ENCODE results near the gene PIEZO1.

DNA sequence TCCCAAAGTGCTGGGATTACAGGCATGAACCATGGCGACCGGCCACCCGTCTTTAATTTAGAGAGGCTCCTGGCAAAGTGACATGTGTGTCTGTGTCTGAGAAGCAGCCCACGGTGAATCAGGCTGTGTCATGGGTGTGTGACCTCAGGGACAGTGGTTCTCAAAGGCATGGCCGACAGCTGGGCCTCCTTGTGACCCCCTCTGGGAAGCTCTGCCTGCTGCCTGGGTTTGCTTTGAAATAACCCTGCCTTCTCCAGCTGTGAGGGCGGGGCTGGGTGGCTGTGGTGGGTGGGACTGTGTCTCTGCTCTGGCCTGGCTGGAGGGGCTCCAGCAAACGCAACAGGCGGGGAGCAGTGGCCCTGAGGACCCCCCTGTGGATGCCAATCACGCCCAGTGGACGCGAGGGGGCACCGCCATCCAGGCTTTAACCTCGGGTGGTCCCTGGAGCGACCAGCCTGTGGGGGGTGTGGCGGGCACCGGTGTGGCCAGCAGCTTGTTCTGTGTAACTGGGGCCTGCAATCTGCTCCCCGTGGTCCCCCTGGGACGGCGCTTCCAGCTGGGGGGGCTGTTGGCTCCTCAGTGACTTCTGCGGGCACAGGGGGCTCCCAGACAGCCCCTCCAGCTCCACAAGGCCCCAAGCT, 35.5 kb upstream of the PIEZO1 start:
- TF ChIP-seq, protein P1, sequence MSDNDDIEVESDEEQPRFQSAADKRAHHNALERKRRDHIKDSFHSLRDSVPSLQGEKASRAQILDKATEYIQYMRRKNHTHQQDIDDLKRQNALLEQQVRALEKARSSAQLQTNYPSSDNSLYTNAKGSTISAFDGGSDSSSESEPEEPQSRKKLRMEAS (IDR thresholded peaks at IDR 0.05; ENCODE audit: low read depth) = no peak
- TF ChIP-seq, protein P2, sequence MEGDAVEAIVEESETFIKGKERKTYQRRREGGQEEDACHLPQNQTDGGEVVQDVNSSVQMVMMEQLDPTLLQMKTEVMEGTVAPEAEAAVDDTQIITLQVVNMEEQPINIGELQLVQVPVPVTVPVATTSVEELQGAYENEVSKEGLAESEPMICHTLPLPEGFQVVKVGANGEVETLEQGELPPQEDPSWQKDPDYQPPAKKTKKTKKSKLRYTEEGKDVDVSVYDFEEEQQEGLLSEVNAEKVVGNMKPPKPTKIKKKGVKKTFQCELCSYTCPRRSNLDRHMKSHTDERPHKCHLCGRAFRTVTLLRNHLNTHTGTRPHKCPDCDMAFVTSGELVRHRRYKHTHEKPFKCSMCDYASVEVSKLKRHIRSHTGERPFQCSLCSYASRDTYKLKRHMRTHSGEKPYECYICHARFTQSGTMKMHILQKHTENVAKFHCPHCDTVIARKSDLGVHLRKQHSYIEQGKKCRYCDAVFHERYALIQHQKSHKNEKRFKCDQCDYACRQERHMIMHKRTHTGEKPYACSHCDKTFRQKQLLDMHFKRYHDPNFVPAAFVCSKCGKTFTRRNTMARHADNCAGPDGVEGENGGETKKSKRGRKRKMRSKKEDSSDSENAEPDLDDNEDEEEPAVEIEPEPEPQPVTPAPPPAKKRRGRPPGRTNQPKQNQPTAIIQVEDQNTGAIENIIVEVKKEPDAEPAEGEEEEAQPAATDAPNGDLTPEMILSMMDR (IDR thresholded peaks at IDR 0.05) = no peak
- TF ChIP-seq, protein P3, sequence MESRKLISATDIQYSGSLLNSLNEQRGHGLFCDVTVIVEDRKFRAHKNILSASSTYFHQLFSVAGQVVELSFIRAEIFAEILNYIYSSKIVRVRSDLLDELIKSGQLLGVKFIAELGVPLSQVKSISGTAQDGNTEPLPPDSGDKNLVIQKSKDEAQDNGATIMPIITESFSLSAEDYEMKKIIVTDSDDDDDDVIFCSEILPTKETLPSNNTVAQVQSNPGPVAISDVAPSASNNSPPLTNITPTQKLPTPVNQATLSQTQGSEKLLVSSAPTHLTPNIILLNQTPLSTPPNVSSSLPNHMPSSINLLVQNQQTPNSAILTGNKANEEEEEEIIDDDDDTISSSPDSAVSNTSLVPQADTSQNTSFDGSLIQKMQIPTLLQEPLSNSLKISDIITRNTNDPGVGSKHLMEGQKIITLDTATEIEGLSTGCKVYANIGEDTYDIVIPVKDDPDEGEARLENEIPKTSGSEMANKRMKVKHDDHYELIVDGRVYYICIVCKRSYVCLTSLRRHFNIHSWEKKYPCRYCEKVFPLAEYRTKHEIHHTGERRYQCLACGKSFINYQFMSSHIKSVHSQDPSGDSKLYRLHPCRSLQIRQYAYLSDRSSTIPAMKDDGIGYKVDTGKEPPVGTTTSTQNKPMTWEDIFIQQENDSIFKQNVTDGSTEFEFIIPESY (IDR thresholded peaks at IDR 0.05; ENCODE audit: borderline replicate concordance, low read depth) = no peak
- TF ChIP-seq TAF1 (IDR thresholded peaks at IDR 0.05; ENCODE audit: borderline replicate concordance, low read depth, low read length) = no peak
- TF ChIP-seq GABPA (IDR thresholded peaks at IDR 0.05; ENCODE audit: low read depth) = no peak
- TF ChIP-seq, protein P4, sequence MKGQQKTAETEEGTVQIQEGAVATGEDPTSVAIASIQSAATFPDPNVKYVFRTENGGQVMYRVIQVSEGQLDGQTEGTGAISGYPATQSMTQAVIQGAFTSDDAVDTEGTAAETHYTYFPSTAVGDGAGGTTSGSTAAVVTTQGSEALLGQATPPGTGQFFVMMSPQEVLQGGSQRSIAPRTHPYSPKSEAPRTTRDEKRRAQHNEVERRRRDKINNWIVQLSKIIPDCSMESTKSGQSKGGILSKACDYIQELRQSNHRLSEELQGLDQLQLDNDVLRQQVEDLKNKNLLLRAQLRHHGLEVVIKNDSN (IDR thresholded peaks at IDR 0.05; ENCODE audit: borderline replicate concordance, low read depth) = no peak
- TF ChIP-seq, protein P5, sequence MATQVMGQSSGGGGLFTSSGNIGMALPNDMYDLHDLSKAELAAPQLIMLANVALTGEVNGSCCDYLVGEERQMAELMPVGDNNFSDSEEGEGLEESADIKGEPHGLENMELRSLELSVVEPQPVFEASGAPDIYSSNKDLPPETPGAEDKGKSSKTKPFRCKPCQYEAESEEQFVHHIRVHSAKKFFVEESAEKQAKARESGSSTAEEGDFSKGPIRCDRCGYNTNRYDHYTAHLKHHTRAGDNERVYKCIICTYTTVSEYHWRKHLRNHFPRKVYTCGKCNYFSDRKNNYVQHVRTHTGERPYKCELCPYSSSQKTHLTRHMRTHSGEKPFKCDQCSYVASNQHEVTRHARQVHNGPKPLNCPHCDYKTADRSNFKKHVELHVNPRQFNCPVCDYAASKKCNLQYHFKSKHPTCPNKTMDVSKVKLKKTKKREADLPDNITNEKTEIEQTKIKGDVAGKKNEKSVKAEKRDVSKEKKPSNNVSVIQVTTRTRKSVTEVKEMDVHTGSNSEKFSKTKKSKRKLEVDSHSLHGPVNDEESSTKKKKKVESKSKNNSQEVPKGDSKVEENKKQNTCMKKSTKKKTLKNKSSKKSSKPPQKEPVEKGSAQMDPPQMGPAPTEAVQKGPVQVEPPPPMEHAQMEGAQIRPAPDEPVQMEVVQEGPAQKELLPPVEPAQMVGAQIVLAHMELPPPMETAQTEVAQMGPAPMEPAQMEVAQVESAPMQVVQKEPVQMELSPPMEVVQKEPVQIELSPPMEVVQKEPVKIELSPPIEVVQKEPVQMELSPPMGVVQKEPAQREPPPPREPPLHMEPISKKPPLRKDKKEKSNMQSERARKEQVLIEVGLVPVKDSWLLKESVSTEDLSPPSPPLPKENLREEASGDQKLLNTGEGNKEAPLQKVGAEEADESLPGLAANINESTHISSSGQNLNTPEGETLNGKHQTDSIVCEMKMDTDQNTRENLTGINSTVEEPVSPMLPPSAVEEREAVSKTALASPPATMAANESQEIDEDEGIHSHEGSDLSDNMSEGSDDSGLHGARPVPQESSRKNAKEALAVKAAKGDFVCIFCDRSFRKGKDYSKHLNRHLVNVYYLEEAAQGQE (IDR thresholded peaks at IDR 0.05; ENCODE audit: low read depth, low read length) = no peak
- no peak for TF ChIP-seq RXRA (IDR thresholded peaks at IDR 0.05; ENCODE audit: borderline replicate concordance, low read depth)
- TF ChIP-seq, protein P6, sequence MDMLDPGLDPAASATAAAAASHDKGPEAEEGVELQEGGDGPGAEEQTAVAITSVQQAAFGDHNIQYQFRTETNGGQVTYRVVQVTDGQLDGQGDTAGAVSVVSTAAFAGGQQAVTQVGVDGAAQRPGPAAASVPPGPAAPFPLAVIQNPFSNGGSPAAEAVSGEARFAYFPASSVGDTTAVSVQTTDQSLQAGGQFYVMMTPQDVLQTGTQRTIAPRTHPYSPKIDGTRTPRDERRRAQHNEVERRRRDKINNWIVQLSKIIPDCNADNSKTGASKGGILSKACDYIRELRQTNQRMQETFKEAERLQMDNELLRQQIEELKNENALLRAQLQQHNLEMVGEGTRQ (IDR thresholded peaks at IDR 0.05; ENCODE audit: borderline replicate concordance, low read depth, low read length) = no peak
- no peak for TF ChIP-seq POLR2AphosphoS5 (IDR thresholded peaks at IDR 0.05; ENCODE audit: low read depth, low read length)
- TF ChIP-seq FOXJ3 (CRISPR knock-in tag; IDR thresholded peaks at IDR 0.05) = no peak

Measured in SK-N-SH (cell line).